IPS-18c (cell line): ENCODE data around the gene GTF2E1.
"Not testable (repeated sequence)": the region's sequence is repeated elsewhere in the genome, so short reads cannot be mapped to it uniquely, and the experiment has no call there.

Source experiments
- H3K4me3 ChIP-seq: 2 replicates; pipeline ENCODE4 v1.7.0; 2013; ENCODE audit warnings: low read depth, mild to moderate bottlenecking, low read length, moderate library complexity; ENCODE audit not compliant: insufficient read depth
- H3K9me3 ChIP-seq: one replicate; pipeline ENCODE4 v1.6.1; 2013; ENCODE audit warnings: mild to moderate bottlenecking, low read length, moderate library complexity; ENCODE audit not compliant: control insufficient read depth, insufficient read depth

The GTF2E1 gene

GRCh38 chr3:120780977-120781376, 38.4 kb downstream of the GTF2E1 start:
- Histone ChIP-seq H3K4me3 (no peak overlapping the region), H3K9me3 (peaks cover 2% of the 10 kb centered on the region)

- not testable (repeated sequence) for H3K4me3 ChIP-seq, H3K9me3 ChIP-seq
Measured at GRCh38 chr3:120785832-120786231, 43.3 kb downstream of the GTF2E1 start.

GRCh38 chr3:120791010-120791409, 48.5 kb downstream of the GTF2E1 start:
- no peaks in the 10 kb centered on the region for H3K9me3 ChIP-seq
- no peak overlapping the region for H3K4me3 ChIP-seq

GRCh38 chr3:120791913-120792312, 49.4 kb downstream of the GTF2E1 start:
- Histone ChIP-seq H3K9me3 (no peaks in the 10 kb centered on the region), H3K4me3 (no peak overlapping the region)

- H3K9me3 ChIP-seq, result no peaks in the 10 kb centered on the region
- no peak overlapping the region for H3K4me3 ChIP-seq
Measured at GRCh38 chr3:120793601-120794000, 51.1 kb downstream of the GTF2E1 start.

- H3K4me3 ChIP-seq, result no peak overlapping the region
- no peaks in the 10 kb centered on the region for H3K9me3 ChIP-seq
Measured at GRCh38 chr3:120795017-120795648, 52.6 kb downstream of the GTF2E1 start.

GRCh38 chr3:120795959-120796358, 53.4 kb downstream of the GTF2E1 start:
- H3K4me3 ChIP-seq, result no peak overlapping the region
- H3K9me3 ChIP-seq, result no peaks in the 10 kb centered on the region

GRCh38 chr3:120796976-120797375, 54.4 kb downstream of the GTF2E1 start:
- Histone ChIP-seq H3K4me3 (no peak overlapping the region), H3K9me3 (no peaks in the 10 kb centered on the region)

DNA sequence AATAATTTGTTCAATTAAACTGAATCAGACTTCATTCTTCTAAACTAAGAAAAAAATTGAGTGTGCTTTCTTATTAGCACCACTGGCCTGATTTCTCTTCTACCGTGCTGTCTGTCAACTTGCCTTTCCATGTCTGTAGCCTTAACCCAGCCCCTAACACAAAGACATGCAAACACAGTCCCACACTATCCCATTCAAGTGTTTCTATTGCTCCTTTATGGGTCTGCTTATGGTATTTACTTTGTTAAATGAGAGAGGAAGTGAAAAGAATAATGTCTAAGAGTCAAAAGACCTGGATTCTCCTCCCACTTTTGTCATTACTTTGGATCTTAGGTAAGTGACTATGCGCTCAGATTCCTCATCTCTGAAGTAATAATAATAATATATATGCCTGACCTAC, 55.3 kb downstream of the GTF2E1 start:
- no peak overlapping the region for H3K4me3 ChIP-seq
- H3K9me3 ChIP-seq, result no peaks in the 10 kb centered on the region

DNA sequence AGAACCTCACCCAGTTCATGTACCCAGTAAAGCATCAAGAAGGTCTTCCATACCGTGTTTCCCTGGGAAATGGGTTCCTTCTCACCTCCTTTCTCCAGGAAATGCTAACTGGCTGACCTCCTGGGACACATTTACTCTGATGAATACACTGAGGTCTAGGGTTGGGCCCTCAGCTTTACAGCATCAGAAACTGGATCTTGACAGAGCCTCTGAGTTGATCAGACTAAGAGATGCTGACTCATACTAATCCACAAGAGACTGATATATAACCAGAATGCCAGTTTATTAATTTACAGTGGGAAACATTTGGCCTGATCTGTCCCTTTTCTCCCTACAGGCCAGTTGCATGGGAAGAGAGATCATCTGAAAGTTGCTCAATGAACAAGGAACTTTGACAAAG, 55.8 kb downstream of the GTF2E1 start:
- Histone ChIP-seq H3K9me3 (no peaks in the 10 kb centered on the region), H3K4me3 (no peak overlapping the region)

DNA sequence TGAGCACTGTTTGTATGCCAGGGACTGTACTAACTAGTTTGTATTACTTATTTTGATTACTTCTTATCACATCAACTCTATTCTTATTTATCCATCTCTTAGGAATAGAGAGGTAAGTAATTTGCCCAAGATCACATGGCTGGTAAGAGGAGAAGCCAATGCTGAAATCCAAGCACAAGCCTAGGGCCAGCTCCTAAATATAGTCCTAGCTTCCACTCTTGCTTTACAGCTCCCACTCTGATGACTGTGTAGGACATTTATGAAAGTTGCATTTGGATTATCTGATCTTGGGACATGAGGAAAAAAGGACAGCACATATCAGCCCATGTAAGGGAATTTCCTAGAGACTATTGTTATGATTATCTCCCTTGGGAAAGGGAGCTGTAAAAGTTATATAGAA, 58.1 kb downstream of the GTF2E1 start:
- H3K4me3 ChIP-seq, result no peak overlapping the region

DNA sequence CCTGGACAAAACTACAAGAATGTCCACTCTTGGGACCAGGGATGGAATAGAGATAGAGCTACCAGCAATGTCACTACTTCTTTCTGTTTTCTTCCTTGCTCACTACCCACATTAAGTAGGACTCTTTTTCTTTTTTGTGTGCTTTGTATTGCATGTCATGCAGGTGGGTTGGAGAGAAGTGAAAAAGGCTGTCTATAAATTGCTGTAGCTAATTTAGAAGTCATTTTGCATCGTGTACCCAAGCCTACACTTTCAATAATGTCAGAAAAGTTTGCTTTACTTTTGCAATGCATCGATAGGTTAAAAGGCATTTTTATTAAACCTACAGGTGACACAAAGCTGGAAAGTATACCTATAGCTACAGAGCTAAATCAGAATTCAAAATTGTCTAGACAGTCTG, 58.9 kb downstream of the GTF2E1 start:
- Histone ChIP-seq H3K9me3 (no peaks in the 10 kb centered on the region), H3K4me3 (no peak overlapping the region)

More for the DNA sequence above, 58.1 kb downstream of the GTF2E1 start:
- no peaks in the 10 kb centered on the region for H3K9me3 ChIP-seq

DNA sequence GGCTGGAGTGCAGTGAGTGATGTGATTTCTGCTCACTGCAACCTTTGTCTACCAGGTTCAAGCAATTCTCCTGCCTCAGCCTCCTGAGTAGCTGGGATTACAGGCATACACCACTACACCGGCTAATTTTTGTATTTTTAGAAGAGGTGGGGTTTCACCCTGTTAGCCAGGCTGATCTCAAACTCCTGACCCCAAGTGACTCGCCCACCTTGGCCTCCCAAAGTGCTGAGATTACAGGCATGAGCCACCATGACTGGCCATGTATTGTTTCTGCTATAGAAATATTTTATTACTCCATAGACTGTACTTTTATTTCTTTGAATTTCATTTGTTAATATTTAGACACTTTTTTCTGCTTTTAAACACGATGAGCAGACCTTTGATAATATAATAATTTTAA, 60.4 kb downstream of the GTF2E1 start:
- no peaks in the 10 kb centered on the region for H3K9me3 ChIP-seq

DNA sequence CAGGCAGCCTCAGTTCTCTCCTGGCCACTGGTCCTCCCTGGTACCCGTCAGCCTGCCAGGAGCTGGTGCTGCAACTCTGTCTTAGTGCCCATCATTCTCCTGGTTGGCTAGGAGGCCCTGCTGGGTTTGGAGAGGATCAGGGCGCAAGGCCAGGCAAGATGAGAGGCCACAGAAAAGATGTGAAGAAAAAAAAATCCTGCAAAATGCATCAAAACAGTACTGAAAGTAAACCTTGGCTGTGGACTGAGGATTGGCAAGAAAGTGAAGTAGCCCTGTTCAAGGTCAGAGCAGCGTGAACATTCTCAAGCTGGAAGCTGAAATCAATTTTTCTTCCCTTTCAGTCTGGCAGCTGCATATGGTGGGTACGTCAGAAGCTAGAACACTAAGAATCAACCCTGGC, 74.2 kb downstream of the GTF2E1 start:
- Histone ChIP-seq H3K9me3 (no peaks in the 10 kb centered on the region), H3K4me3 (no peak overlapping the region)

More for the DNA sequence above, 60.4 kb downstream of the GTF2E1 start:
- no peak overlapping the region for H3K4me3 ChIP-seq

DNA sequence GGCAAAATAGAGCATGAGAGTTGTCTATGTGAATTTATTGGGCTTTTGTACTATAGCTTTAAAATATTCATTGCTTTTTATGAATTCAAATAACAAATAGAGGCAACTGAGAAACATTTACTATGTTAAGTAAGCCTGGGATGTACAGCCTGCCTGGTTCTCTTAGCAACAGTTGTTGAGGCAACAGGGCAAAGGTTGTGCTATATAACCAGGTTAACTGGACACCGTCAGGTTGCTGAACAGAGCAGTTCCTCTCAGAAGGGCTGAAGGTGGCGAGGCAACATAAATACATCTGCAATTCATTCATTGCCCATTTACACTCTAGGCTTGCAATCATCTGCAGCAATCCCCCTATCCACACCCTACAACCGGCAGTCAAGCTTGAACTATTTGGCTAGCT, 78.2 kb downstream of the GTF2E1 start:
- no peak overlapping the region for H3K4me3 ChIP-seq

DNA sequence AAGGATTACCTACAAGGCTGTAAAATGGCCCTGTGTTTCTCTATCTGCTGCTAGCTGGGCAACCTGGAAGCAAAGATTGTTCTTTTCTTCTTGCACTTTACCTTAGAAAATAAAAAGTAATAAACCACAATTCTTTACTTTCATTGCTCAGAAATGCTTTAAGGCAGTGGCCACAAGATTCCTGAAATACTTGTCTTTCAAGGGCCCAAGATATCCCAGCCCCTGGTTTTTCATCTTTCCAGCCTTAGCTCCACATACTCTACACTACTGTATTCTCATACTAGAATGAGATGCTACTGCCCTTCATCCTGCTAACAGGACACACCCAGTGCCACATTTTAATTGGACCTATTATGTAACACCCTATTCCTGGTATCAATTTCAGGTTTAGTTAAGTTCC, 78.9 kb downstream of the GTF2E1 start:
- Histone ChIP-seq H3K9me3 (no peaks in the 10 kb centered on the region), H3K4me3 (no peak overlapping the region)

More for the DNA sequence above, 78.2 kb downstream of the GTF2E1 start:
- H3K9me3 ChIP-seq, result no peaks in the 10 kb centered on the region

DNA sequence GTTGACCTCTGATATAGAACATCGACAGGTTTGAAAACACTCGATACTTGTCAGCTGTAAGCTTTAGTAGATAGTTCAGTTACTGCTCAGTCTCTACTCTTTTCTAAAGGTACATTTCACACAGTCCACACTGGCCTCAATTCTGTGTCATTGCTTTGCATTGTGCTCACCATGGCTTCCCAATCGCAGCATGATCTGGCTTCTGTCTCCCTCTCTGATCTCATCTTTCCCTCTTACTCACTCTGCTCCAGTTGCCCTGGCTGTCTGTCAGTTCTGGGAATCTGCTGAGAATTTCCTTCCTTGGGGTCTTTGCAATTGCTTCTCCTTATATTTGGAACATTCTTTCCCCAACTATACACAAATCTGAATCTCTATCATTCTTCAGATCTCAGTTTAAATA, 80.6 kb downstream of the GTF2E1 start:
- Histone ChIP-seq H3K4me3 (no peak overlapping the region), H3K9me3 (no peaks in the 10 kb centered on the region)

- Histone ChIP-seq H3K9me3 (no peaks in the 10 kb centered on the region), H3K4me3 (no peak overlapping the region)
Measured at GRCh38 chr3:120824613-120825012, 82.1 kb downstream of the GTF2E1 start.

- Histone ChIP-seq H3K4me3 (no peak overlapping the region), H3K9me3 (no peaks in the 10 kb centered on the region)
Measured at GRCh38 chr3:120828796-120829195, 86.3 kb downstream of the GTF2E1 start.
